Endodermal cell (in vitro differentiated cells): ENCODE measurements around the gene FBRSL1. TPM values are rescaled to one million over a fixed set of nuclear protein-coding genes. Genes with fewer than 3 reads are reported as not detected.
A peak's percentile ranks its signal among the peaks of the same experiment; 100 is the strongest.

Experiments used
- DNase-seq: peaks from one replicate; pipeline ENCODE4 v3.0.0-alpha.2; 2017
- H3K27ac ChIP-seq: 2 replicates; pipeline ENCODE4 v1.5.1; 2013; ENCODE audit warnings: mild to moderate bottlenecking, low read depth, low read length, moderate library complexity
- H3K27me3 ChIP-seq: 2 replicates; pipeline ENCODE4 v1.6.1; 2013; ENCODE audit warnings: mild to moderate bottlenecking, low read length, moderate library complexity; ENCODE audit not compliant: insufficient read depth, control insufficient read depth, poor library complexity, severe bottlenecking
- H3K36me3 ChIP-seq: 2 replicates; pipeline ENCODE4 v1.7.0; 2013; ENCODE audit warnings: mild to moderate bottlenecking, low read length, moderate library complexity; ENCODE audit not compliant: control insufficient read depth, insufficient read depth
- H3K4me1 ChIP-seq: one replicate; pipeline ENCODE4 v1.7.0; 2013; ENCODE audit warnings: low read length; ENCODE audit not compliant: control insufficient read depth, insufficient read depth
- H3K4me3 ChIP-seq: 2 replicates; pipeline ENCODE4 v1.5.1; 2013; ENCODE audit warnings: mild to moderate bottlenecking, low read length, moderate library complexity
- H3K9ac ChIP-seq: 2 replicates; pipeline ENCODE4 v1.6.1; 2013; ENCODE audit warnings: mild to moderate bottlenecking, low read length, moderate library complexity; ENCODE audit not compliant: poor library complexity, severe bottlenecking; ENCODE audit errors: extremely low read depth
- H3K9me3 ChIP-seq: 2 replicates; pipeline ENCODE4 v1.6.1; 2013; ENCODE audit warnings: mild to moderate bottlenecking, low read length, moderate library complexity; ENCODE audit not compliant: control insufficient read depth
- H3K27ac Mint-ChIP-seq: 2 replicates; pipeline ENCODE4 v1.8.0; 2020; ENCODE audit warnings: mixed read lengths
- H3K27me3 Mint-ChIP-seq: 2 replicates; pipeline ENCODE4 v1.8.0; 2021; ENCODE audit warnings: mild to moderate bottlenecking, mixed read lengths; ENCODE audit not compliant: insufficient read depth
- H3K36me3 Mint-ChIP-seq: 2 replicates; pipeline ENCODE4 v1.8.0; 2020; ENCODE audit warnings: low read depth, mixed read lengths
- H3K4me1 Mint-ChIP-seq: 2 replicates; pipeline ENCODE4 v1.8.0; 2020; ENCODE audit warnings: mixed read lengths
- H3K4me3 Mint-ChIP-seq: 2 replicates; pipeline ENCODE4 v1.8.0; 2020; ENCODE audit warnings: mild to moderate bottlenecking, moderate library complexity, mixed read lengths
- H3K9me3 Mint-ChIP-seq: 2 replicates; pipeline ENCODE4 v1.8.0; 2020; ENCODE audit warnings: mild to moderate bottlenecking, mixed read lengths
- WGBS, 2 experiments: methylation state at CpG; one replicate each; pipeline versions ENCODE4 v1.1.5 to v1.1.7; 2013; ENCODE audit warnings: missing lambda C conversion rate in 2 of 2, mixed read lengths in 1 of 2; ENCODE audit not compliant: insufficient coverage in 1 of 2, insufficient read length in 1 of 2; 5-methylcytosine and 5-hydroxymethylcytosine counted together
- total RNA-seq, 2 donors: library from RNA; stranded (reverse); fragmentation: NEBNext Ultra II Directional in 1 of 2; extraction: Animal tissue kit (Norgen Biotek cat#: 25700) in 1 of 2; gene quantifications; 2 replicates in 1 of 2; 3 replicates in 1 of 2; pipeline ENCODE4 v1.2.1, GENCODE V29; 2021
- TF ChIP-seq, protein P1 (sequence below): fragments of 200-600 bp; sonication (generic); conservative IDR thresholded peaks from 2 replicates; pipeline ENCODE4 v1.5.0; 2021; ENCODE audit warnings: antibody characterized with exemption, mild to moderate bottlenecking

FBRSL1 gene
- total RNA-seq, 2 donors from 2014 or later = 74.9 to 92.3 TPM

GRCh38 chr12:132543298-132544079 lies 53.5 kb downstream of the FBRSL1 start:
- no peak overlapping the region for H3K4me3 ChIP-seq
- no peaks in the 10 kb centered on the region for H3K4me1 Mint-ChIP-seq
- H3K36me3 Mint-ChIP-seq = no peaks in the 10 kb centered on the region
- H3K36me3 ChIP-seq = no peaks in the 10 kb centered on the region
- H3K4me1 ChIP-seq = no peaks in the 10 kb centered on the region
- no peak for DNase-seq
- H3K27me3 ChIP-seq = peaks cover 52% of the 10 kb centered on the region
- no peaks in the 10 kb centered on the region for H3K9me3 ChIP-seq
- H3K27me3 Mint-ChIP-seq = peaks cover 69% of the 10 kb centered on the region
- no peak overlapping the region for H3K27ac Mint-ChIP-seq
- WGBS, 2 experiments = 88 to 92% methylated on average over 15 to 27 of the region's 27 CpGs
- no peaks in the 10 kb centered on the region for H3K9me3 Mint-ChIP-seq
- TF ChIP-seq, protein P1, sequence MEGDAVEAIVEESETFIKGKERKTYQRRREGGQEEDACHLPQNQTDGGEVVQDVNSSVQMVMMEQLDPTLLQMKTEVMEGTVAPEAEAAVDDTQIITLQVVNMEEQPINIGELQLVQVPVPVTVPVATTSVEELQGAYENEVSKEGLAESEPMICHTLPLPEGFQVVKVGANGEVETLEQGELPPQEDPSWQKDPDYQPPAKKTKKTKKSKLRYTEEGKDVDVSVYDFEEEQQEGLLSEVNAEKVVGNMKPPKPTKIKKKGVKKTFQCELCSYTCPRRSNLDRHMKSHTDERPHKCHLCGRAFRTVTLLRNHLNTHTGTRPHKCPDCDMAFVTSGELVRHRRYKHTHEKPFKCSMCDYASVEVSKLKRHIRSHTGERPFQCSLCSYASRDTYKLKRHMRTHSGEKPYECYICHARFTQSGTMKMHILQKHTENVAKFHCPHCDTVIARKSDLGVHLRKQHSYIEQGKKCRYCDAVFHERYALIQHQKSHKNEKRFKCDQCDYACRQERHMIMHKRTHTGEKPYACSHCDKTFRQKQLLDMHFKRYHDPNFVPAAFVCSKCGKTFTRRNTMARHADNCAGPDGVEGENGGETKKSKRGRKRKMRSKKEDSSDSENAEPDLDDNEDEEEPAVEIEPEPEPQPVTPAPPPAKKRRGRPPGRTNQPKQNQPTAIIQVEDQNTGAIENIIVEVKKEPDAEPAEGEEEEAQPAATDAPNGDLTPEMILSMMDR = no peak
- peak overlapping the region; percentile 96 for H3K27ac ChIP-seq
- H3K4me3 Mint-ChIP-seq = no peak overlapping the region
- H3K9ac ChIP-seq = no peak overlapping the region

- H3K27ac ChIP-seq = no peak overlapping the region
- Mint-ChIP-seq H3K4me3 (no peak overlapping the region), H3K4me1 (no peaks in the 10 kb centered on the region), H3K9me3 (no peaks in the 10 kb centered on the region), H3K27ac (no peak overlapping the region), H3K36me3 (no peaks in the 10 kb centered on the region), H3K27me3 (peaks cover 65% of the 10 kb centered on the region)
- DNase-seq = no peak
- no peaks in the 10 kb centered on the region for H3K4me1 ChIP-seq
- H3K9ac ChIP-seq = no peak overlapping the region
- 84 to 88% methylated on average over 5 to 12 of the region's 12 CpGs for WGBS, 2 experiments
- TF ChIP-seq, protein P1 = peak; percentile 52
- H3K9me3 ChIP-seq = no peaks in the 10 kb centered on the region
- H3K27me3 ChIP-seq = peaks cover 56% of the 10 kb centered on the region
- H3K36me3 ChIP-seq = no peaks in the 10 kb centered on the region
- no peak overlapping the region for H3K4me3 ChIP-seq
Observed at GRCh38 chr12:132544080-132544397, 54.1 kb downstream of the FBRSL1 start.

DNA sequence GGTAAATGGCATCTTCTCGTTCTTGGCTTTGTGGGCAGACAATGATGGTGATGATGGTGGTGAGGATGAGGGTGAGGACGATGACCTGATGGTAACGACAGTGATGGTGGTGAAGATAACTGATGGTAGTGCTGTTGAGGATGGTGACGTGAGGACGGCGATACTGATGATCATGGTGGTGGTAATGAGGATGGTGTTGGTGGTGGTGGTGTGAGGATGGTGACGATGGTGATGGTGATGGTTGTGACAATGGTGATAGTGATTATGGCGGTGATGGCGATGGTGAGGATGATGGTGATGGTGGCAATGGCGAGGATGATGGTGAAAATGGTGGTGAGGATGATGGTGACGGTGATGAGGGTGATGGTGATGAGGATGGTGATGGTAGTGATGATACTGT lies 54.5 kb downstream of the FBRSL1 start:
- H3K27me3 Mint-ChIP-seq = peaks cover 67% of the 10 kb centered on the region
- 92 to 96% methylated on average over 8 to 11 of the region's 11 CpGs for WGBS, 2 experiments
- Histone ChIP-seq H3K9ac (no peak overlapping the region), H3K4me3 (no peak overlapping the region), H3K27ac (no peak overlapping the region), H3K9me3 (no peaks in the 10 kb centered on the region), H3K27me3 (peaks cover 60% of the 10 kb centered on the region), H3K4me1 (no peaks in the 10 kb centered on the region), H3K36me3 (no peaks in the 10 kb centered on the region)
- no peaks in the 10 kb centered on the region for H3K9me3 Mint-ChIP-seq
- H3K4me1 Mint-ChIP-seq = no peaks in the 10 kb centered on the region
- H3K27ac Mint-ChIP-seq = no peak overlapping the region
- TF ChIP-seq, protein P1 = no peak
- no peak overlapping the region for H3K4me3 Mint-ChIP-seq
- no peaks in the 10 kb centered on the region for H3K36me3 Mint-ChIP-seq
- no peak for DNase-seq
